ENCODE data around the gene SEC31A.

Gene SEC31A

GRCh38 chr4:82776925-82777542, 113.9 kb downstream of the SEC31A start:
- DNase-seq (ENCODE audit: low read depth in 1 of 2, low spot score in 1 of 2) = no peak

- no peak for DNase-seq (ENCODE audit: low read depth in 1 of 2, low spot score in 1 of 2)
These were observed 115.7 kb downstream of the SEC31A start for GRCh38 chr4:82775243-82775642.

- DNase-seq (ENCODE audit: low read depth in 1 of 2, low spot score in 1 of 2) = no peak
These were observed 116.2 kb downstream of the SEC31A start for GRCh38 chr4:82774711-82775171.

- no peak for DNase-seq (ENCODE audit: low read depth in 1 of 2, low spot score in 1 of 2)
These were observed 117.9 kb downstream of the SEC31A start for GRCh38 chr4:82773057-82773456.

- DNase-seq (ENCODE audit: low read depth in 1 of 2, low spot score in 1 of 2) = no peak
These were observed 120.3 kb downstream of the SEC31A start for GRCh38 chr4:82770607-82771006.

Data from activated T-helper 1 cell treated with anti-CD3 and anti-CD28 coated beads, Interleukin-2, amount 50 U/mL, for 16 hours (primary cell).